C4-2B (cell line): ENCODE measurements around the gene CCDC107.
"Not testable (repeated sequence)": the region's sequence is repeated elsewhere in the genome, so short reads cannot be mapped to it uniquely, and the experiment has no call there.

Experiments
- ZFX ChIP-seq: fragments of 450-650 bp; IDR thresholded peaks from 2 replicates; pipeline ENCODE4 v1.6.1; 2017
- TF ChIP-seq, protein P1 (sequence below): fragments of 450-650 bp; conservative IDR thresholded peaks from 2 replicates; pipeline ENCODE4 v1.5.1; 2017; ENCODE audit warnings: mild to moderate bottlenecking

DNA sequence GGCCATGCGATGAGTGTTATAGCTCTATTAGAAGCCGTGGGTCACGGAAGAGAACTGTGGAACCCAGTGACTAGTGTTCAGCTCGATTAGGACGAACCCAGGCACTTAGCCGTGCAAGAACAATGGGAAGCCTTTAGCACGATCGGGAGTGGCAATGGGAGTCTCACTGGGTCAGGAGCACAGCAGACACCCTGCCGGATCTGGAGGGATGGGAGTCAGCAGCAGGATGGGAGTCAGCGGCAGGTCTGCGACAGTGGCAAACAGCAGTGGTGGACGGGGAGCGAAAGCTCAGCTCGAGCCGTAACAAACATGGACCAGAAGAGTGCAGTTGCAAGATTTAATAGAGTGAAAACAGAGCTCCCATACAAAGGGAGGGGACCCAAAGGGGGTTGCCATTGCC is 17.7 kb upstream of the CCDC107 start:
- TF ChIP-seq, protein P1, sequence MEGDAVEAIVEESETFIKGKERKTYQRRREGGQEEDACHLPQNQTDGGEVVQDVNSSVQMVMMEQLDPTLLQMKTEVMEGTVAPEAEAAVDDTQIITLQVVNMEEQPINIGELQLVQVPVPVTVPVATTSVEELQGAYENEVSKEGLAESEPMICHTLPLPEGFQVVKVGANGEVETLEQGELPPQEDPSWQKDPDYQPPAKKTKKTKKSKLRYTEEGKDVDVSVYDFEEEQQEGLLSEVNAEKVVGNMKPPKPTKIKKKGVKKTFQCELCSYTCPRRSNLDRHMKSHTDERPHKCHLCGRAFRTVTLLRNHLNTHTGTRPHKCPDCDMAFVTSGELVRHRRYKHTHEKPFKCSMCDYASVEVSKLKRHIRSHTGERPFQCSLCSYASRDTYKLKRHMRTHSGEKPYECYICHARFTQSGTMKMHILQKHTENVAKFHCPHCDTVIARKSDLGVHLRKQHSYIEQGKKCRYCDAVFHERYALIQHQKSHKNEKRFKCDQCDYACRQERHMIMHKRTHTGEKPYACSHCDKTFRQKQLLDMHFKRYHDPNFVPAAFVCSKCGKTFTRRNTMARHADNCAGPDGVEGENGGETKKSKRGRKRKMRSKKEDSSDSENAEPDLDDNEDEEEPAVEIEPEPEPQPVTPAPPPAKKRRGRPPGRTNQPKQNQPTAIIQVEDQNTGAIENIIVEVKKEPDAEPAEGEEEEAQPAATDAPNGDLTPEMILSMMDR = not testable (repeated sequence)
- TF ChIP-seq ZFX = not testable (repeated sequence)
